Activated T-cell treated with anti-CD3 and anti-CD28 coated beads for 48 hours (primary cell): Measurements from ENCODE around the gene EEFSEC.

Source experiments
- DNase-seq: peaks from one replicate; pipeline ENCODE4 v3.0.0-alpha.2; 2020; ENCODE audit warnings: low read depth

The EEFSEC gene

DNA sequence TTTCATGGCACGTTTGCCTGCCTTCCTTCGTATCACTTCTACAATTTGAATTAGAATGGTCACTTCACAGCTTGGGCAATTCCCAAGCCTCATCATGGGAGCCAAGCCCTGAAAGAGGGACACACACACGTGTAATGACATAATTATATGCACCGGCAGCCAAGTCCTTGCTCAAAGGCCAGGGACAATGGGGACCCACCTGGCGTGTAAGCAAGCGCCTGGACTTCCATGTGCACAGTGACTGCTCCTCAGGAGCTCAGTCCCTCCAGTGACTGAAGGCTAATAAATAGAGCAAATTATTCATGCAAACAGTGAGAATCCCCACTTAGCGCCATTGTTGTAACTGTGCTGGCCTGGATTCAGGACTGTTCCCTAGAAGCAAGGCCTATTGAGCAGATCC, 198.3 kb downstream of the EEFSEC start:
- no peak for DNase-seq

DNA sequence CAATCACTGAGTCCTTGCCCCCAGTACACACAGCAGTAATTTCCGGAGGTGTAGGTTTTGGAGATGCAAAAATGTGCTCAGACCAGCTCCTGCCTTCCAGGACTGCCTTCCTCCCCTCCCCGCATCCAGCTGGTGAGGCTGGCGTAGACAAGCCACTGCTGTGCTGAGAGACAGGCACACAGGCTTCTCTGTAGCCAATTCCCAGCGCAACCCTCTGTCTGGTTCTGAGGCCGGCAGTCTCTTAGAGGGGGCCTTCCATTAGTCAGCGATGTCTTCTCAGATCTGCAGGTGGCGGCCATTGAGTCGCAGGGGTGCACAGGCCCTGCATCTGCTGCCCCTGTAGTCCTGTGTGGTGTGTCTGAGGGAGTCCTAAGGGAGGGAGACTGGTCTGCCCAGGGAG, 199.0 kb downstream of the EEFSEC start:
- no peak for DNase-seq

DNA sequence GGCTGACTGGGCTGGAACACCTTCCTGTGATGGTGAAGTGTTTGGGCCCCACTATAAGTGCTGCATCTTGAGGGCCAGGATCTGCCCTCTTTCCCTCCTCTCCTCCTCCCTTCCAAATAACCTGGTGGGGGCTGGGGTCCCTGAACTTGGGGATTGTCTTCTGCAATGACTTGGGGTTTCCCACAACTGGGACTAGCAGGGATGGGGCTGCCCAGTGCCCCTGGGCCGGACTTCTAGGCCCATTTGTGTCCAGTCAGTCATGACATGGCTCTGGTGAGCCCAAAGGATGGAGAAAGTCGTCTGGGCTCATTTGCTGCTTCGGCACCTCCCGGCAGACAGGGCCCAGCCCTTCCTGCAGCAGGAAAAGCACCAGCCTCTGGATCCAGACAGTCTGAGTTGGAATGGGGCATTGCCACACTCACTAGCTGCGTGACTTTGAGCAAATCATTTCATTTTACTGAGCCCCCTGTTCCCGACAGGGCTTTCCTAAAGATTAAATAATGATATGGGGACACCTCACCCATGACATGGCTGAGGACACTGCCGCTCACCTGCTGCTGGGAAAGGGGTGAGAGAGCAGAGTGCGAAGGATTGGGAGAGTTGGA, 200.2 kb downstream of the EEFSEC start:
- DNase-seq, result no peak

DNA sequence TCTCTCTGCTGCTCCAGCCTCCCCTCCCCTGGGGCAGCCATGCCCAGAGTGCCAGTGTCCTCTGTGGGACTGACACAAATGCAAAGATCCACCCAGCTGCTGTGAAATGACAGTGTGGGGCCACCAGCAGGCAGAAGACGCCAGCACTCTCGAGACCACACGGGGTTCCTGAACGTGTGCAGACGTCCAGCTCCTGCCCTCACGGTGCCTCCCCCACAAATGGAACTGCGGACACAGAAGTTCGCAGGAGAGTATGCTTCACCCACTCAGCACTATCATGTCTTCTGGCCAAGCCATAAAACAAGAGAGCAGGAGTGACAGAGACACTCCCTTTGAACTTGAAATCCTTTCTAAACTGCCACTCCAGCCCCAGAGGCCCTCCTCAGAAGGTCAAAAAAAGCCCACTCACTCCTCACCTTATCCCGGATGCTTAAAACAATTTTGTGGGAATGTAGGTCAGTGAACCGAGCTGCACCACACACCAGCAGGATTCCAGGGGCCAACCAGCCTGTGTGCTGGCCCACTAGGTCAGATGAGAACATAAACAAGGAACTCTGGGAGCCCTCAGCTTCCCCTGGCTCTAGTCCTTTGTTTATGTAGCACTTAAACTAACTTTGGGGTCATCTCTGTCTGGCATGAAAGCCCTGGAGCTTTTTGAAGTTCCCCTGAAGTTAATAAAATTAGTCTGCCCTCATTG, 200.9 kb downstream of the EEFSEC start:
- DNase-seq, result no peak

DNA sequence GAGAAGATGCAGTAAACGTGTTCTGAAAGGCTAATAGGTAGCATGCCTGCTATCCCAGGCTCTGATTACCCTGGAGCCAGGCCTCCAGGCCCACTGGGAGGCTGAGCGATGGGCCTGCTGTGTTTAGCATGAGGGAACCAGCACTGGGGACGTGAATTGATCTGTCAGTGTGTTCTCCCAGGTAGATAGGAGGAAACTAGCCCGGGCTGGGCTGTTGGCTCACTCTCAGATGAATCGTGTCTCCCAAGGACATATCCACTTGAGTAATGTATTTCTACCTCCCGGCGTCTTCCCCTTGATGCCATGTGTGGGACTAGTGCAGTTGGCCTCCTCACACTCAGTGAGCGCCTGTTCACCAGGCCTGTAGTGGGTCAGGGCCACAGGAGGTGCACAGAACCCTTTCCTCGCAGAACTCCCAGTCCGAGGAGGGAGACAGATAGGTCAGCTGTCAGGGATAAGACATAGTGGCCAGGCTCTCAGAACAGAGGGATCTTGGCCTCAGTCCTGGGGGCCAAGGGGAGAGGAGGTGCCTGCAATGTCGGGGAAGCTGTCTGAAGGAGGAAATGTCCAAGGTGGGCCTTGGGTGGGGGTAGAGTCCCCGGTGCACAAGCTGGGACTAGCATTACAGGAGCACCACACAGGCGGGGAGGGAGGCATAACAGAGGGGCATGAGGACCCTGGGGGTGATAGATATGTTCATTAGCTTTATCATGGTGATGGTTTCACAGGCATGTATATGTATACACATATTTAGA, 201.7 kb downstream of the EEFSEC start:
- DNase-seq, result no peak

DNA sequence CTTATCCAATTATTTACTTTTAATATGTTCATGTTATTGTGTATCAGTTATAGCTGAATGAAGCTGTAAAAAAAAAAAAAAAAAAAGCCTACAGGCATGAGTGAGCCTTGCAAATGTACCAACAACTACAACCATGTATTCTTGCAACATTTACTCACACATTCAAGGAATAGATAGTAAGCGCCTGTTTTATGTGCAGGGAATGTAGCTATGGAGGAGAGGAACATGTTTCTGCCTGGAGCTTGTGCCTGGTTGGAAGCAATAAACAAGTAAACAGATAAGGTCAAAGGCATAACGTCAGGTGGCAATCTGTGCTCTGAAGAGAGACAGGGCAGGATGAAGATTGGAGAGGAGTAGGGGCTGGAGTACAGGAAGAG, 202.2 kb downstream of the EEFSEC start:
- no peak for DNase-seq

DNA sequence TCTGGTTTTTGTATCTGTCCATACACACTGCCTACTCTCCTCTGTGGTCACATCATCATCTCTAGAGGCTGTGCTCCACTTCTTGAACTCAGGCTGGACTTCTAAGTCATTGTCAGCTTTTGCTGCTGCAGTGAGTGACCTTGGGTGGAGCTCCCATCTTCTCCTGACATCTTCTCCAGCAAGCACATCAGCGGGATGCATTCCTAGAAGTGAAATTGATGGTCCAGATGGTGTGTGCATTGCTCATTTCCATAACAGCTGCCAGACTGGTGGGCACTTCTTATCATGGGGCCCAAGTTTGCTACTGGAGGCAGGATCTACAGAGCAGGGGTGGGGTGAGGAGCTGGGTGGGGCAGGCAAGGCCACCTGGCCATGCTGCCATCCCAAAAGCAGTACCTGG, 203.5 kb downstream of the EEFSEC start:
- no peak for DNase-seq

DNA sequence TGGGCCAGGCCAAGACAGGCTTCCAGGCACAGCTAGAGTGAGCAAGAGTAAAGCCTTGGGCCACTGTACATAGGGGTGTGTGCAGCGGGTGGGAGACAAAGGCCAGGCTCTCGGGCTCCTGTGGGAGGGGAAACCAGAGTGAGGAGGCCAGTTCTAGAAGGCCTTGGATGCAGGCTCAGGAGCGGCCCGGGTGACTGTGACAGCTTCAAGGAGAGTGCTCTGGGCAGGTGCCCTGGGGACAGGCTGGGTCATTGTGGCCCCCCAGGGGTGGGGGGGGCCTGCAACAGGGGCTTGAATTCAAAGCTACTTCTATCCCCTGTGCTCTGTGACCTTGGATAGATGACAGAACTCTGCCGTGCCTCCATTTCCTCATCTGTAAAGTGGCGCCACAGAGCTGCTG, 204.3 kb downstream of the EEFSEC start:
- DNase-seq, result no peak

DNA sequence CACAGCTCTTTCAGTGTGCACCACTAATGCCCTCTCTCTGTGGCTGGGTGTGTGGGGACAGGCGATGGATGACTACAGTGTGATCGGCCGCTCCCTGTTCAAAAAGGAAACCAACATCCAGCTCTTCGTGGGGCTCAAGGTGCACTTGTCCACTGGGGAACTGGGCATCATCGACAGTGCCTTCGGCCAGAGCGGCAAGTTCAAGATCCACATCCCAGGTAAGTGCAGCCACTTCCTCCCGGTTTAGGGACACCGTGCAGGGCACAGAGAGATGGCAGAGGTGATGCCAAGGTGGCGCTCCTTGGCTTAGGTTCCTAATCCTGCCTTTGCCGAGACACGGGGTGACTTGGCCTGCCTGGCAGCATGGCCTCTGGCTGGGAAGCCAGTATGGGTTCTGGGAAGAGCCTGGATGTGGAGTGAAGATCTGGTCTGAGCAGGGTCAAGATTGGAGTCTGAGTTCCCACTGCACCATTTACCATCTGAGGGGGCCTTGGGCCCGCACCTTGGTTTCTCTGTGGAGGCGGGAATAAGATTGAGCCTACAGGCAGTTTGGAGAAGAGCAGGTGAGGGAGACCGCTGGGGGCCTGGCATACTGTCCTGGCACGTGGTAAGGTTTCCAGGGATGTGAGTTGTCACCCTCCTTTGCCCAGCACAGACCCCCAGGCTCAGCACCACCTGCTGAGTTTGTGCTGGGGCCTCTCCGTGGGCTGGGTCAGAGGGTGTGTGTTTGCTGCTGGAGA, 205.0 kb downstream of the EEFSEC start:
- DNase-seq, result no peak

DNA sequence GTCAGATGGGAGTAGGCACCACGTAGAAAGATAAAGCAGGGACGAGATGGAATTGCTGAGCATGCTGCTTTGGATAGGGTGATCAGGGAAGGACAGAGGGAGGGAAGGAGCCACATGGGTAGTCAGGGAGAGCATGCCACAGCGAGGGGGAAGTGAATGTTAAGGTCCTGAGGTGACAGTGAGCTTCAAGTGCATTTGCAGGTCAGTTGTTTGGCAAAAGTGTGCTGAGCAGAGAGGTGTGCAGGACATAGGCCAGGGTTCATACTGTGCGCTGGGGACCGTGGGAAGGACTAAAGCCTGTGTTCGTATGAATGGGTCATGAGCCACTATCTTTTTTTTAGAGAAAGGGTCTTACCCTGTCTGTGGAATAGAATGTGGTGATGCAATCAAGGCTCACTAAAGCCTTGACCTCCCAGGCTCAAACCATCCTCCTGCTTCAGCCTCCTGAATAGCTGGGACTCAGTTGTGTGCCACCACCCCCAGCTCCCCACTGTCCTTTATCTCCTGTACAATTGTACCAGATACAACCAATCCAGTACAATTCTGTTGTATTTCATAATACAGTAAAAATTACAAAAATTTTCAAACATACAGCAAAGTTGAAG, 205.9 kb downstream of the EEFSEC start:
- no peak for DNase-seq

DNA sequence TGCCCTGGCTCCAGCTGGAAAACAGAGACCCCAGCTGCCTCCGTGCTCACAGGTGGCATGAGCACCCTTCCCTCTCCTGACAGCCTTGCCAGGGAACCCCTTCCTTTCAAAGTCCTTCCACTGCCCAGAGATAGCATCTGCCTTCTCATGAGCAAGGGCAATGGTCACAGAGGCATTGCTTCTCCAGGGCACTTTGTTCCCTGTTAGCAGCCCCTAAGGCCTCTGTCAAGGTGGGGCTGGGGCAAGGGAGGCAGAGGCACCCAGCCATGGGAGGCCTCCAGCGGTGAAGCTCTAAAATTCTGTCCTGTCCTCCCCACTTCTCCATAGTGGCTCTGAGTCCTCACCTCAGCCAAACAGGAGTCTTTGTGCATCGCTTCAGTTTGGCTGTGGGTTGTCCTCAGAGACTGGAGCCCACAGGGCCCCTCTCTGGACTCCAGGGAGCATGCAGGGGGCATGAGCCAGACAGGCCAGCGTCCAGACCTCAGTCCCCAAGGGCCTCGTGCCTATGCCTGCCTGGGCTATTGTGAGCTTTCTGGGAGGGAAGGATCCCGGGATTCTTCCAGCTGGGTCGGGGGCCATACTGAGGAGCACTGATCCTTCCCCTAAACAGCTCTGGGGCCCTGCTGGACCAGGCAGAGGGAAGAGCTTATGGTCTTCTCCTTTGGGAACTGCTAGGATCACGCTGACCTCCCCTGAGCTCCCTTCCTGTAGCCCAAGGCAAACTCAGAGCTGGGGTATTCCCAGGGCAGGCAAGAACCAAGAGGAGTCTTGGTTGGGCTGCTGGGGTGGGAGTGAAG, 206.8 kb downstream of the EEFSEC start:
- no peak for DNase-seq

DNA sequence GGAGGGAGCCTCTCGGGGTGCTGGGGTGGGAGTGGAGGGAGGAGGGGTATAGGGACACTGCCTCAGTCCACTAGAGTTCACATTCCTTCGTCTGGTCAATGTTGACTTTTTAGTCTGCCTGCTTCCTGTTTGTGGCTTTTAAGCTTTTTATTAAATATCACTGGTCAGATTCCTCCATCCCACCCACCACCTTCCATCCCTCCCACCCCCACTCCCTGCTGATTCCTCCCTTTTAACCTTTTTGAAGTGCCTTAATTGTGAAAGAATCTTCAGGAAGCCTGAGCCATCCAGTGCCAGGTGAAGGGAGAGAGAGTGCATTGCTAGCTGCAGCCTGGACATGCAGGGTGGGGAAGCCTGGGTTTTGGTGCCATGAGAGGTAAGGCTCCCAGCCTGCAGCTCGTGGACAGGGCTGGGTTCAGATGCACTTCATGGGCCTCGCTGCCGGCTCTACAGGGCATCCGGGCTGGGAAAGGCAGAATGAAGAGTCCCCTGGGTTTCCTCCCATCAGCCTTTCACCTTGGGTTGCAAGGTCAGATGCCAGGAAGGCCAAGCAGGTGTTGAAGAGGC, 207.5 kb downstream of the EEFSEC start:
- DNase-seq, result no peak

DNA sequence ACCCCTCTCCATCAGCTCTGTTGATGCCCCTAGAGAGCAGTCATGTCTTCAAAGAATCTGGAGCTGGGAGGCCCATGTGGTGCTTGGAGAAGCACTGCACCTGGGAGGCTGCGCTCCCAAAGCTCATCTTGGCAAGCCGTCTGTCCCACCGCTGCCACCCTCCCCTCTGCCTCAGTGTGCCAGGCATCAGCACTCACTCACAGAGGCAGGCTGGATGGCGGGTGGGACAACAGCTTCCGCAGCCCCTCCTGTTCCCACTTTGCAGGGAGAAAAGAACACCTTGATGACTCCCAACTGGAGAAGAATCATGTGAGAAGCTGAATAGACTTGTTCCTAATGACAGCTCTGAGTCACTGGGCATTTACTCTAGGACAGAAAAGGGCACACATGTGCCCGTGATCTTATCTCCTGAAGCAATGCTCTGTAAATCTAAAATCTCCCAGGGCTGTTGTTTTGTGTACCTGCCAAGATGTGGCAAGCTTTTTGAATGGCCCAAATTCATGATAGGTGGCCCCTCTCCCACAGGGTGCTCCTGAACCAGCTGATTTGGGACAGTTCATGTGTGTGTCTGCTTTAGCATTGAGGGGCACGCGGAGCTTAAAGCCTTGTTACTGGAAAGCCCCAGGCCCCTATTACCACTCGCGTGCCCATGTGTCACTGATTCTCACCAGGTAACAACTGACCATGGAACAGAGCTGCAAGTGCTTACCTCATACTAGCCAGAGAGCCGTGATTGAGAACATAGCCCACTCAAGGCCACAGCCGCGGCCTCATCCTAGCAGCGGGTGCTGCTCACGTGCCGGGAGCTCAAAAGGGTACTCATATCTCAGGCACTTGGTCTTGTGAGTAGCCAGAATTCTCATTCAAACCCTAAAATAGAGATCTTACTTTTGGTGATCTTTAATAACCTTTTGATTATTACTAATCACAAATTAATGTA, 209.0 kb downstream of the EEFSEC start:
- DNase-seq, result no peak

DNA sequence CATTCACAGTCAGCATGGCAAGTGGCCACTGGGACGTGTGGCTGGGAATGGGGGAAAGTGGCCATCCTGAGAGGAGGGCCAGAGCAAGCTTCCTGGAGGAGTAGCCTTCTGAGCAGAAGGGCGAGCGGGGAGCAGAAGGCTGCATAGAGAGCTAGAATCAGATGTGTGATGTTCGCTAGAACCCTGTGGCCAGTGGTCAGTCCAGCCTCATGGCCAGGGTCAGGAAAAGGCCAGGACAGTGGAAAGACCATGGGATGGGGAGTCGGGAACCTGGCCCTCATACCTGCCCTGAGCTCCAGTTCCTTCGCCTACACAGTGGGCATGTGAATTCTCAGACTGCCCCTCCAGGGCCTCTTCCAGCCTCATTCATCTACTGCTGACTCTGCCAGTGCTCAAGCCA, 211.0 kb downstream of the EEFSEC start:
- no peak for DNase-seq

DNA sequence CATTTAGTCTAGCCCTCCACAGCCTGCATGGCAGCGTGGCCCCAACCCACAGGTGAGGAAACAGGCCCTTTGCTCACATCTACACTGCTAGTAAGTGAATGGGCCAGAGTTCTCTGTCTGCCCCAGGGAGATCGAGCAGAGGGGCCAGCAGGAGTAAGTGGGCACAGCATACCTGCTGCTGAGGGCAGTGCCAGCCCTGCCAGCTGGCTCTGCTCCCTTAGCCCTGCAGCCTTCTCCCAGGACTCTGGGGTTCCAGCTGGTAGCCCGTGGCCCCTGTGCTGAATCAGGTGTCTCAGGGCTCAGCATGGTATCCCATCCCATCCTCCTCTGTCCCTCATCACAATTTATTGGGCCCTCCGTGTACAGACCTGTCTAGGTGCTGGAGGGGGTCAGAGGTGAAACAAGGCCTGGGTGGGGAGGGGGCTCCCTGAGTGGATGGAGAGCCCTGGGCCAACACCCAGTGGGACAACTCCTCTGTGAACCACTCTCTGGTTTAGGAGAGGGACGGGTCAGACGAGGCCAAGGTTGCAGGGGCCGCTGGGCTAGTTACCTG, 211.6 kb downstream of the EEFSEC start:
- DNase-seq, result no peak

DNA sequence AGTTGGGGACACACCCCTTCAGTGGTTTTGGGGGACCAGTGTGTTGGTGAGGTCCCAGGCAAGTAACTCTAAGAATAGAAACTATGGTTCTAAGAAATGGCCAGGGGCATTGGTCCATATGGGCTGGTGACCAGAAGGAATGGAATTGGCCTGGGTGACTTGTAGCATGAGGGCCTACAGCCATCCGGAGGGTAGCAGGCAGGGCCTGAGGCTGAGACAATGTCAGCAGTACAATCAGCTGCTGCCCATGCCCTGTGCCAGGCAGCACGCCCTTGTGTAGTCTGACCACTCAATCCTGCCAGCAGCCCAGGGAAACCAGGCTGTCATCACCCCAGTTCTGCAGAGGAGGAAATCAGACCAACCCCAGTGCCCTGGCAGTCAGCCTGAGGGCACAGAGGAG, 212.9 kb downstream of the EEFSEC start:
- no peak for DNase-seq

DNA sequence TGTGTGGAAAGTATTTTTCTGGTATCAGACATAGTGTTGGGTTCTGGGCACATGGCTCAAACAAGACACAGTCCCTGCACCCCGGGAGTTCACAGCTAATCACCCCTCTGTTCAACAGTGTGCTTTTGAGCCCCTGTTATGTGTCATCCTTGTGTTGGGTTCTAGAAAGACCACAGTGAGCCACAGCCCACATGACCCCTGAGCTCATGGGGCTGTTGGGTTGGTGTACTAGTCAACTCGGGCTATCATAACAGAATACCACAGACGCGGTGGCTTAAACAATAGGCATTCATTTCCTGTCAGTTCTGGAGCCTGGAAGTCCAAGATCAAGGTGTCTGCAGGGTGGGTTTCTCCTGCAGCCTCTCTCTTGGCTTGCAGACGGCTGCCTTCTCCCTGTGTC, 213.4 kb downstream of the EEFSEC start:
- DNase-seq, result no peak

DNA sequence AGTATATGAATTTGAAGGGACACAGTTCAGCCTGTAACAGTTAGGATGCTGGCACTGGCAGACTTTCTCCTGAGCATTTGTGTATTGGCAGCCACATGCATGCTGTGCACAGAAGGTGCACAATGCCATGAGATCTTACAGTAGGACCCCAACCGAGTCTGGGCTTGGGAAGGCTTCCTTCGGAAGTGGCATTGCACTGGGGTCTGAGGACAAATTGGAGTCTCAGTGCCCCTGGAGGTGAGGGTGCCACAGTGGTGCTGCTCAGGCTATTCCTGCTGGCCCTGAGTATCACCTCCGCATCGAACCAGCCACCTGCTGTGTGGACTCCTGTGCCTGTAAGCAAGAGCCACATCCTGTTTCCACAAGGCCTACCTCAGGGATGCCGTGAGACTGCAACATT, 213.9 kb downstream of the EEFSEC start:
- no peak for DNase-seq

DNA sequence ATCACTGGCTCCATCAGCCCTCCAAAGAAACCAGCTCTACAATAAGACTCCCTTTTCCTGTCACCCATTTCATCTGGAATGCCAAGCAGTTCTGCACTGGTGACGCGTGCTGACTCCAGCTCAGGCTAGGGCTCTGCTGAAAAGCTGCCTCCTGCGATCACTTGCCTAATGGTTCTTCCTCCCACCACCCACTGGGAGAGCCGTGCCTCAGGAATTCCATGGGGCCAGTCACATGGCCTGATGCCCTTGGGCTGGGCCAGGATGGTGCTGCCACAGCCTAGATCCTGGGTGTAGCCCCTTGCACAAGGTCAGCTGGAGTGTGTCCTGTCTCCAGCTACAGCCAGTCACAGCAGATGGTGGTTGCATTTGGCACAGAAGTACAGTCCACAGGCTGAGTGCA, 214.5 kb downstream of the EEFSEC start:
- DNase-seq, result no peak

DNA sequence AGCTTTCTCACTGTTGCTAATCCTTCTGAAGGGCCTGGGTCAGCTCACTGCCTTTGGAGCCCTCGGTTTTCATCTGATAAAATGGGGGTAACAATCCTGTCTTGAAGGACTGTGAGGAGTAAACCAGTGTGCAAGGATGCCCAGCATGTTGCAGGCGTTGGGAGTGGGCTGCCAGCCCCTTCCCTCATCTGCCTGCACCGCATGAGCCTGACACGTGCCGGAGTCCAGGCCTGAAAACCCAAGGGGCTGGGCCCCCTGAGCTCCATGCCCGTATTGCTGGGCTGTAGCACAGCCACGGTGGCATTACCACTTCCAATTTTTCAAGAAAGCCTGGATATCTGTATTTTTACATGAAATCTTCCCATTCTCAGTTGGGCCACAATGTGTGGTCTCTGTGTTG, 215.3 kb downstream of the EEFSEC start:
- no peak for DNase-seq
